ENCODE measurements around the gene APOC3. TPM values are rescaled to one million over a fixed set of nuclear protein-coding genes. Genes with fewer than 3 reads are reported as not detected.

APOC3 gene
- total and polyA plus RNA-seq, 2 of the 4 experiments (the other 2 are of a cell fraction), result not detected

- Histone ChIP-seq H3K27me3 (ENCODE audit: control insufficient read depth, insufficient read depth, low read length) (peaks cover 11% of the 10 kb centered on the region), H3K9me1 (ENCODE audit: insufficient read depth, low read length) (no peaks in the 10 kb centered on the region), H3K4me2 (ENCODE audit: low read depth, low read length) (no peak overlapping the region), H3K36me3 (ENCODE audit: control insufficient read depth, insufficient read depth, low read length) (no peaks in the 10 kb centered on the region), H4K20me1 (ENCODE audit: insufficient read depth, low read length) (no peaks in the 10 kb centered on the region), H2BK15ac (ENCODE audit: low read depth, low read length) (no peak overlapping the region), H3K56ac (ENCODE audit: extremely low read depth, insufficient read depth, low read length) (no peak overlapping the region), H2AK9ac (replicated peaks; ENCODE audit: low read depth, low read length, poor library complexity) (no peak overlapping the region), H3K18ac (ENCODE audit: low read depth, low read length) (no peak overlapping the region), H2BK120ac (ENCODE audit: low read depth, low read length) (no peak overlapping the region), H3K4ac (ENCODE audit: low read depth, low read length) (no peak overlapping the region), H2AFZ (replicated peaks; ENCODE audit: low read length, poor library complexity) (no peak overlapping the region), H2BK20ac (ENCODE audit: low read depth, low read length) (no peak overlapping the region), H2AK5ac (ENCODE audit: low read depth, low read length) (no peak overlapping the region), H3K4me3 (ENCODE audit: insufficient read depth, low read depth, low read length) (no peak overlapping the region), H3K9me3 (ENCODE audit: control insufficient read depth, insufficient read depth, low read length) (no peaks in the 10 kb centered on the region), H3K23ac (ENCODE audit: low read depth, low read length) (no peak overlapping the region), H4K5ac (ENCODE audit: low read depth, low read length) (no peak overlapping the region), H3K4me1 (ENCODE audit: control insufficient read depth, insufficient read depth, low read length) (no peaks in the 10 kb centered on the region), H4K8ac (ENCODE audit: low read depth in 2 of 2, low read length in 2 of 2) (no peak overlapping the region), H3K27ac (ENCODE audit: insufficient read depth, low read length) (no peak overlapping the region), H3K9ac (ENCODE audit: low read depth, low read length) (no peak overlapping the region), H2BK5ac (ENCODE audit: low read depth, low read length, poor library complexity, severe bottlenecking) (no peak overlapping the region), H3K14ac (replicated peaks; ENCODE audit: low read depth, low read length) (no peak overlapping the region), H4K91ac (ENCODE audit: insufficient read depth, low read depth, low read length) (no peak overlapping the region), H3K79me1 (ENCODE audit: low read depth in 1 of 2, low read length in 2 of 2) (no peaks in the 10 kb centered on the region)
- intact Hi-C loops (cut with micrococcal nuclease), result no loop called here
- ATAC-seq (ENCODE audit: low read depth), result no peak
- TF ChIP-seq BHLHE40 (IDR thresholded peaks at IDR 0.05; ENCODE audit: low read depth, low read length) (no peak), FOS (IDR thresholded peaks at IDR 0.05; ENCODE audit: low read depth, low read length) (no peak), CEBPB (IDR thresholded peaks at IDR 0.05; ENCODE audit: low read depth, low read length) (no peak), POLR2A (IDR thresholded peaks at IDR 0.05; ENCODE audit: low read depth, low read length) (no peak), MXI1 (IDR thresholded peaks at IDR 0.05; ENCODE audit: borderline replicate concordance, low read depth, low read length) (no peak), RAD21 (IDR thresholded peaks at IDR 0.05; ENCODE audit: low read length) (no peak), MAZ (IDR thresholded peaks at IDR 0.05; ENCODE audit: borderline replicate concordance, low read depth, low read length) (no peak), ELK1 (IDR thresholded peaks at IDR 0.05; ENCODE audit: borderline replicate concordance, low read depth, low read length) (no peak), SMC3 (IDR thresholded peaks at IDR 0.05; ENCODE audit: low read depth, low read length) (no peak)
- TF ChIP-seq, protein P1, sequence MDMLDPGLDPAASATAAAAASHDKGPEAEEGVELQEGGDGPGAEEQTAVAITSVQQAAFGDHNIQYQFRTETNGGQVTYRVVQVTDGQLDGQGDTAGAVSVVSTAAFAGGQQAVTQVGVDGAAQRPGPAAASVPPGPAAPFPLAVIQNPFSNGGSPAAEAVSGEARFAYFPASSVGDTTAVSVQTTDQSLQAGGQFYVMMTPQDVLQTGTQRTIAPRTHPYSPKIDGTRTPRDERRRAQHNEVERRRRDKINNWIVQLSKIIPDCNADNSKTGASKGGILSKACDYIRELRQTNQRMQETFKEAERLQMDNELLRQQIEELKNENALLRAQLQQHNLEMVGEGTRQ (IDR thresholded peaks at IDR 0.05; ENCODE audit: low read depth, low read length), result no peak
- no CpG with 5 or more reads among the region's 3 CpGs for WGBS, 2 experiments (ENCODE audit: extremely low coverage in 2 of 2, insufficient read length in 1 of 2)
- POLR2A ChIA-PET (ENCODE audit: unreplicated experiment), result no interaction called here
- CTCF ChIA-PET, result no interaction called here
- no peak for DNase-seq
- no TSS peak for BruUV-seq (replicated peaks)
- in situ Hi-C loops (cut with MboI; ENCODE audit: low sequenced_read_pairs), result no loop called here
- dilution Hi-C loops (cut with HindIII; ENCODE audit: low sequenced_read_pairs, unreplicated experiment), result no loop called here
These were observed 25.7 kb upstream of the APOC3 start for GRCh38 chr11:116804001-116804400.
